ENCODE results near the gene CCM2L. TPM values are rescaled to one million over a fixed set of nuclear protein-coding genes. Genes with fewer than 3 reads are reported as not detected.

CCM2L gene
- total RNA-seq, 2 donors from 2014 or later: not detected

DNA sequence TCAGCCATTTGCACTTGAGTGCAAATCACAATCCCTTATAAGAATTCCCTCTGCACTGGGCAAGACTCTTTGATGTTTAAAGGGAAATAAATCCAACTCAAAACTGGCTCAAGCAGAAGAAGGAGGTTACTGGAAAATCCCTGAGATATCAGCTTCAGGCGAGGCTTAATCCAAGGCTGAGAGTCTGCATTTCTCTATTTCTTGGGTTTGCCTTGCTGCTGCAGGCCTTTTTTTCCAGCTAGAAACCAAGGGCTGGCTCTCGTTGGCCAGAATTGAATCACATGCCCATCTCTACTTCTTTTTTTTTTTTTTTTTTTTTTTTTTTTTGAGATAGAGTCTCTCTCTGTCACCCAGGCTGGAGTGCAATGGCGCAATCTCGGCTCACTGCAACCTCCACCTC lies 53.5 kb downstream of the CCM2L start:
- H3K27me3 Mint-ChIP-seq: peaks cover 57% of the 10 kb centered on the region
- ATAC-seq: no peak
- peaks cover 5% of the 10 kb centered on the region for H3K36me3 Mint-ChIP-seq (ENCODE audit: low read depth)
- H3K27ac Mint-ChIP-seq: no peak overlapping the region
- no peak overlapping the region for H3K4me3 Mint-ChIP-seq
- peaks cover 2% of the 10 kb centered on the region for H3K4me1 Mint-ChIP-seq
- no peaks in the 10 kb centered on the region for H3K9me3 ChIP-seq (ENCODE audit: control insufficient read depth, low read length, poor library complexity, severe bottlenecking)
- no peak for DNase-seq

DNA sequence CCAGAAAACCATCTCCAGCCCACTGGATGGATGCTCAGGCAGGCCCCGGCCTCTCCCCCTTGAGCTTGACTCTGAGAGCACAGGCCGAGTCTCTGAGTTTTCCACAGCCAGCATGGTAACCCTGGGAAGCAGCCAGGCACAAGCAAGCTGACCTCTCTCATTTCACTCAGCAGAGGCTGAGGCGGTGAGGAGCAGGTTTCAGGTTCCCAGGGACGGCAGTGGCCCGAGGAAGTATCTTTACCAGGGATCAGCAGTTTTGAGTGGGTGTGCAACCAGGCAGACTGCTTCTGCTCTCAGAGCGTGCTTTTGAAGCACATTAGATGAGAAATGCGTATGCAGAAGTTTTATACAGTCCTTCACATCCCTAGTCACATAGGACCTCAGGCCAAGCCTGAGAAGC lies 54.4 kb downstream of the CCM2L start:
- no peak for ATAC-seq
- Mint-ChIP-seq H3K4me1 (peaks cover 2% of the 10 kb centered on the region), H3K27me3 (peaks cover 48% of the 10 kb centered on the region), H3K4me3 (no peak overlapping the region), H3K36me3 (ENCODE audit: low read depth) (peaks cover 5% of the 10 kb centered on the region), H3K27ac (no peak overlapping the region)
- DNase-seq: no peak
- no peaks in the 10 kb centered on the region for H3K9me3 ChIP-seq (ENCODE audit: control insufficient read depth, low read length, poor library complexity, severe bottlenecking)

DNA sequence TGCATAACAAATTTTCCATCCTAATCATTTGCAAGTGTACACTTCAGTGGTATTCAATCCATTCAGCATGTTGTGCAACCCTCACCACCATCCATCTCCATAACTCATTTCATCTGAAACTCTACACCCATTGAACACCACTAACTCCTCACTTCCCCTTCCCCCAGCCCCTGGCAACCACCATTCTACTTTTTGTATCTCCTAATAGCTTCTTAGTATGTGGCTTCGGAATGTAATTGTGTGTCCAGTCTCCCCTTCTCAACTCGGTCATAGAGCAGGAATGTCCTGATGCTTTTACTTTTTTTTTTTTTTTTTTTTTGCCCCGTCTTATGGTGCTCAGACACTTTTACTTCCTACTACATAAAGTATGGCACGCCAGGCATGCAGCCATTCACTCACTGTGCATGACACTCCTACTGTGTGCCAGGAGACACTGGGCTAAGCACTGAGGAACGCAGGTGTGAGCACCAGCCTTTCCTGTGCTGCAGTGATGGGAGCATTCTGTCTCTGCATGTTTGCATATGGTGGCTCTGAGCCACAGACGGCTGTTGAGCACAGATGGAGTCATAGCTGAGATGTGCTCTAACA lies 57.1 kb downstream of the CCM2L start:
- Mint-ChIP-seq H3K27me3 (peaks cover 31% of the 10 kb centered on the region), H3K4me3 (no peak overlapping the region), H3K27ac (no peak overlapping the region), H3K36me3 (ENCODE audit: low read depth) (no peaks in the 10 kb centered on the region), H3K4me1 (peaks cover 7% of the 10 kb centered on the region)
- H3K9me3 ChIP-seq (ENCODE audit: control insufficient read depth, low read length, poor library complexity, severe bottlenecking): no peaks in the 10 kb centered on the region
- ATAC-seq (no peak), DNase-seq (no peak)

DNA sequence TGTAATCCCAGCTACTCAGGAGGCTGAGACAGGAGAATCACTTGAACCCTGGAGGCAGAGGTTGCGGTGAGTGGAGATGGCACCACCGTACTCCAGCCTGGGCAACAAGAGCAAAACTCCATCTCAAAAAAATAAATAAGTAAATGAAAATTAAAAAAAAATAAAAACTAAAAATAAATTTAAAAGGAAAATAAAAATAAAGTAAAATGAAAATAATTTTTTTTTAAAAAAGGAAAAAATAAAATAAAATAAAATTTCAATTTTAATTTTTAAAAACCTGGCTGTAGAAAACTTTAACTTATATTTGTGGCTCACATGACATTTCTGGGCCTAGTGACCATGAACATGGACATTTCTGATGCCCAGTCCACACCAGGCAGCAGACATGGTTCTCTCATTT lies 57.9 kb downstream of the CCM2L start:
- Mint-ChIP-seq H3K4me3 (no peak overlapping the region), H3K27ac (no peak overlapping the region), H3K4me1 (peaks cover 5% of the 10 kb centered on the region), H3K27me3 (peaks cover 28% of the 10 kb centered on the region), H3K36me3 (ENCODE audit: low read depth) (no peaks in the 10 kb centered on the region)
- H3K9me3 ChIP-seq (ENCODE audit: control insufficient read depth, low read length, poor library complexity, severe bottlenecking): no peaks in the 10 kb centered on the region
- DNase-seq: no peak
- no peak for ATAC-seq

DNA sequence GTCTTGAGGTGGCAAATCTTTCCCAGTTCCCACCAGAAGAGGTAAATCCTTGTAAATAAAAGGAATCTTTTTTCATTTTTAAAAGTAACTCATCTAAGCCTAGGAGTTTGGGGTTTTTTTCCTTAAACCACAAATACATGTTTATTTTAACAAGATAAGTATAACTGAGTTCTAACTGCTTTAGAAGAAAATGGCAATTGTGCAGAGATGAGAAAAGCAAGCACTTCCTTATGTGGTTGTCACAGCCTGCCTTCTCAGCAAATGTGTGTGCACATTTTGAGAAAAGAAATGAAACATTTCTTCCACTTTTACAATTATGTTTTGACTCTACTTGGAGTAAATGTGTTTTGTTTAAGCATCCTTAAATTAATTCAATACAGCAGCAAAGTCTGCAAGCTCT lies 59.5 kb downstream of the CCM2L start:
- peaks cover 28% of the 10 kb centered on the region for H3K27me3 Mint-ChIP-seq
- ATAC-seq (no peak), DNase-seq (no peak)

DNA sequence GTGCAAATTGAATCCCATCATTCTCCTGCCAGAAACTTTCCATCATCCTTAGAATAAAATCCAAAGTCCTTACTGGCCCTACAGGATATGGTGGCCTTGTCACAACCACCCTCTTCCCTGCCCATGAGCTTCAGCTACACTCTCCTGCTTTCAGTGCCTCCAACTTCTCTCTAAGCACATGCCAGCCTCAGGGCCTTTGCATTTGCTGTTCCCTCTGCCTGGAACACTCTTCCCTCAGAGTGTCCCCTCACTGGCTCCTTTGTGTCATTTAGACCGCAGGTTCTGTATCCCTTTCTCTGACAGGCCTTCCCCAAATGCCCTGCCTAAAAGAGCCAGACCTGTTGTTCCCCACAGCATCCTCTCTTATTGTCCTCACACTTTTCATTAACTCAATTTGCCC lies 60.0 kb downstream of the CCM2L start:
- DNase-seq: no peak
- Mint-ChIP-seq H3K27ac (no peak overlapping the region), H3K36me3 (ENCODE audit: low read depth) (no peaks in the 10 kb centered on the region), H3K4me3 (no peak overlapping the region), H3K4me1 (peaks cover 5% of the 10 kb centered on the region), H3K27me3 (peaks cover 32% of the 10 kb centered on the region)
- ATAC-seq: no peak
- H3K9me3 ChIP-seq (ENCODE audit: control insufficient read depth, low read length, poor library complexity, severe bottlenecking): no peaks in the 10 kb centered on the region

More for the DNA sequence above, 59.5 kb downstream of the CCM2L start:
- H3K9me3 ChIP-seq (ENCODE audit: control insufficient read depth, low read length, poor library complexity, severe bottlenecking): no peaks in the 10 kb centered on the region
- H3K36me3 Mint-ChIP-seq (ENCODE audit: low read depth): no peaks in the 10 kb centered on the region
- H3K4me3 Mint-ChIP-seq: no peak overlapping the region
- no peak overlapping the region for H3K27ac Mint-ChIP-seq
- H3K4me1 Mint-ChIP-seq: peaks cover 5% of the 10 kb centered on the region

DNA sequence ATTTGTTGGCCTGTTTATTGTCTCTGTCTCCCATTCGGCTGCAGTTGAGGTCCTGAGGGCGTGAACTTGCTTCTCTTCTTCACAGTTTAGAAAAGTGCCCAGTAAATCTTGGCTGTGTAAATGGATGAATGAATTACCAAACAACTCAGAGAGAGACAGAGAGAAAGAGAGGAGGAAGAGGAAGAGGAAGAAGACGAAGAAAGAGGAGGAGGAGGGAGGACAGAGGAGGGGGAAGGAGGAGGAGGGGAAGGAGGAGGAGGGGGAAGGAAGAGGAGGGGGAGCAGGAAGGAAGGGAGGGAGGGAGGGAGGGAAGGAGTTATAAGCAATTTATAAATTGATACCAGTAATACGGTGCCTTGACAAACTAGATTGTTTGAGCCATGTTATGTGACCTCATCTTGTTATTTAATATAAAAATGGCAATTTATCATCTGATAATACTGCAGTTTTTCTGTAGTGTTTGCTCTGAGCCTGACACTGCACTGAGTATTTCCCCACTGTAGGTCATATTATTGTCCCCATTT lies 60.5 kb downstream of the CCM2L start:
- H3K9me3 ChIP-seq (ENCODE audit: control insufficient read depth, low read length, poor library complexity, severe bottlenecking): no peaks in the 10 kb centered on the region
- Mint-ChIP-seq H3K36me3 (ENCODE audit: low read depth) (no peaks in the 10 kb centered on the region), H3K27ac (no peak overlapping the region), H3K4me1 (peaks cover 5% of the 10 kb centered on the region), H3K4me3 (no peak overlapping the region), H3K27me3 (peaks cover 37% of the 10 kb centered on the region)
- ATAC-seq (no peak), DNase-seq (no peak)

DNA sequence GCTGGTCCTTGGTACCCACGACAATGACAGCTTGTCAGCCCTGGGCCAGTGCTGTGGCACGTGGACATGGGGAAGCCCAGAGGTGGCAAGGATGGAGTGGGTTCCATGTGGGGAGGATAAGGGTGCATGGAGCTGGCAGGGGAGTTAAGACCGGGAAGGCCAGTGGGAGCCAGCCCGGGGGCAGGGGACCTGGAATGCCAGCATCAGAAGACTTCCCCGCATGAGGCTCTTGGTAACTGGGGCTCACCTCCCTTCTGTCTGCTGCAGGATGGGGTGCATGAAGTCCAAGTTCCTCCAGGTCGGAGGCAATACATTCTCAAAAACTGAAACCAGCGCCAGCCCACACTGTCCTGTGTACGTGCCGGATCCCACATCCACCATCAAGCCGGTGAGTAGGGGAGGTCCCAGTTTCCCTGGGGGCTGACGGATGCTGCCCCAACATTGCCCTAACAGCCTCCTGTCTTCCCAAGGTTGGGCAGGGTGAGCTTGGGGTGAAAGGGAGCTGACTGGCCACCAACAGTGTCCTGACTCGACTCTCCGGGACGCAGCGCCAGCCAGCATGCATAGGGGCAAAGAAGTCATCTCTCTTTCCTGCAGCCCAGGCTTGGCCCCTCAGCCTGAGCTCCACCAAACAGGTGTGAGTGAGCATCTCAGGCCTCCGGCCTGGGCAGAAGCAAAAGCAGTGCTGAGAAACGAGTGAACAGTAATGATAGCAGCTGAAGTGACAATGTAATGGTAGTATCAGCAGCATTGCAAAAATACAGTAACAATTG lies 61.3 kb downstream of the CCM2L start:
- Mint-ChIP-seq H3K4me3 (no peak overlapping the region), H3K27ac (no peak overlapping the region), H3K36me3 (ENCODE audit: low read depth) (no peaks in the 10 kb centered on the region), H3K4me1 (peaks cover 5% of the 10 kb centered on the region), H3K27me3 (peaks cover 43% of the 10 kb centered on the region)
- H3K9me3 ChIP-seq (ENCODE audit: control insufficient read depth, low read length, poor library complexity, severe bottlenecking): no peaks in the 10 kb centered on the region
- DNase-seq (no peak), ATAC-seq (no peak)

DNA sequence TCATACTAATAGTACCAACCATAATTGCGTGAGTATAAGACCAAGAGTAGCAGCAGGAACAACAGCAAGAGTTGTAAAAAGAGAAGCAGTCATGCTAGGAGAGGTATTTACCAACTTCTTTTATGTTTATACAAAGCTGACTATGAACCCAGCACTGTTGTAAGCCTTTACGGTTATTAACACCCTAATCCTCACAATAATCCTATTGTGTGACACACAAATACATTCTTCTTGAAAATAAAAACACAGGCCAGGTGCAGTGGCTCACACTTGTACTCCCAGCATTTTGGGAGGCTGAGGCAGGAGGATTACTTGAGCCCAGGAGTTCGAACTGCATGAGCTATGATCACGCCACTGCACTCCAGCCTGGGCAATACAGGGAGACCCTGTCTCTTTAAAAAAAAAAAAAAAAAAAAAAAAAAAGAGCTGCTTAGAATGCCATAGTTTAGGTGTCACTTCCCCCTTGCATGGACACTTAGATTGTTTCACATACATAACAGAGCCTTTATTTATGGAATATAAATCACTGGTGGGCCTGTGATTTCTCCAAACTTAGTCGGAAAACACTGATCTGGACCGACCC lies 62.0 kb downstream of the CCM2L start:
- H3K9me3 ChIP-seq (ENCODE audit: control insufficient read depth, low read length, poor library complexity, severe bottlenecking): no peaks in the 10 kb centered on the region
- Mint-ChIP-seq H3K4me3 (no peak overlapping the region), H3K36me3 (ENCODE audit: low read depth) (peaks cover under 1% of the 10 kb centered on the region), H3K27me3 (peaks cover 37% of the 10 kb centered on the region), H3K27ac (no peak overlapping the region), H3K4me1 (peaks cover 5% of the 10 kb centered on the region)
- ATAC-seq (no peak), DNase-seq (no peak)

DNA sequence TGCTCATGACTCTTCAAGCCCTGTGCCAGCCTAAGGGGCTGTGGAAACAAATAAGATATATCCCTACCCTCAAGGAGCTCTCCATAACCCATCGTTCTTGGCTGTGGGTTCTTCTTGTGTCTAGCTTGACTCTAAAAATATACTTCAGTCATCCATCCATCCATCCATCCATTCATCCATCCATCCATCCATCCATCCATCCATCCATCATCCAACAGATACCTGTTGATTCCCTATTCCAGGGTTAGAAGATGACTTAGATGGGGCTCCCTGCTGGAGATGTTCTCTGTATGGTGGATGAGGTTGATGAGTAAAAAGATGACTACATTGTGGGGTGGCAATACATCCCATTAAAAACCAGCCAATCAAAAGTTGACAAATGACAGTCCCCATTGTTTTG lies 65.3 kb downstream of the CCM2L start:
- Mint-ChIP-seq H3K27ac (no peak overlapping the region), H3K4me3 (no peak overlapping the region), H3K36me3 (ENCODE audit: low read depth) (peaks cover 2% of the 10 kb centered on the region), H3K27me3 (peaks cover 43% of the 10 kb centered on the region), H3K4me1 (peaks cover 3% of the 10 kb centered on the region)
- H3K9me3 ChIP-seq (ENCODE audit: control insufficient read depth, low read length, poor library complexity, severe bottlenecking): no peaks in the 10 kb centered on the region
- DNase-seq (no peak), ATAC-seq (no peak)

DNA sequence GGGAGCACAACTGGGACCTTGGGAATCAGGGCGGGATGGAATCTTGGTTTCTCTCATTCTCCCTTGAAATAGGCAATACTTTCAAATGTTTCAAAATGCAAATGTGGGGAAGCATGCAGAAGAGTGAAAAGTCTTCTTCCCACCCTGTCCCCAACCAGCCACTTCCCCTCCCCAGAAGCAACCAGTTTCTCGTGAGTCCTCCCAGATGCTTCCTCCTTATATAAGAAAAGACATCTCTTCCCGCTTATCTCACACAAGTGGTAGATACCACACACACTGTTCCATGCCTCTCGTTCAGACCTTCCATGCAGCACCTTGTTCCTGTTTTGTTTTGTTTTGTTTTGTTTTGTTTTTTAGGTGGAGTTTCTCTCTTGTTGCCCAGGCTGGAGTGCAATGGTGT lies 67.0 kb downstream of the CCM2L start:
- peaks cover 2% of the 10 kb centered on the region for H3K4me1 Mint-ChIP-seq
- H3K9me3 ChIP-seq (ENCODE audit: control insufficient read depth, low read length, poor library complexity, severe bottlenecking): no peaks in the 10 kb centered on the region
- H3K27me3 Mint-ChIP-seq: peaks cover 56% of the 10 kb centered on the region
- ATAC-seq: no peak
- DNase-seq: no peak
- no peak overlapping the region for H3K27ac Mint-ChIP-seq
- no peak overlapping the region for H3K4me3 Mint-ChIP-seq
- peaks cover 3% of the 10 kb centered on the region for H3K36me3 Mint-ChIP-seq (ENCODE audit: low read depth)

DNA sequence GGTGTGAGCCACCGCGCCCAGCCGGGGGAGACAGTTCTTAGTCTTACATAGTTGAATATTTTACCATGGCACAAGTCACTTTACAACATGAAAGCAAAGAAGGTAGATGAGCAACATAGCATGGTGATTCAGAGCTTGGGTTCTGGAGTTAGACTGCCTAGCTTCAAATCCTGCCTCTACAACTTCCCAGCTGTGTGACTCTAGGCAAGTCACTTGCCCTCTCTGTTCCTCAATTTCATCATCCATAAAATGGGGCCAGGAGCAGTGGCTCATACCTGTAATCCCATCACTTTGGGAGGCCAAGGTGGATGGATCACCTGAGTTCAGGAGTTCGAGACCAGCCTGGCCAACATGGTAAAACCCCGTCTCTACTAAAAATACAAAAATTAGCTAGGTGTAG lies 68.1 kb downstream of the CCM2L start:
- H3K36me3 Mint-ChIP-seq (ENCODE audit: low read depth): peaks cover 3% of the 10 kb centered on the region
- H3K9me3 ChIP-seq (ENCODE audit: control insufficient read depth, low read length, poor library complexity, severe bottlenecking): no peaks in the 10 kb centered on the region
- peaks cover 2% of the 10 kb centered on the region for H3K4me1 Mint-ChIP-seq
- peaks cover 64% of the 10 kb centered on the region for H3K27me3 Mint-ChIP-seq
- DNase-seq (no peak), ATAC-seq (no peak)
- no peak overlapping the region for H3K27ac Mint-ChIP-seq
- H3K4me3 Mint-ChIP-seq: no peak overlapping the region

DNA sequence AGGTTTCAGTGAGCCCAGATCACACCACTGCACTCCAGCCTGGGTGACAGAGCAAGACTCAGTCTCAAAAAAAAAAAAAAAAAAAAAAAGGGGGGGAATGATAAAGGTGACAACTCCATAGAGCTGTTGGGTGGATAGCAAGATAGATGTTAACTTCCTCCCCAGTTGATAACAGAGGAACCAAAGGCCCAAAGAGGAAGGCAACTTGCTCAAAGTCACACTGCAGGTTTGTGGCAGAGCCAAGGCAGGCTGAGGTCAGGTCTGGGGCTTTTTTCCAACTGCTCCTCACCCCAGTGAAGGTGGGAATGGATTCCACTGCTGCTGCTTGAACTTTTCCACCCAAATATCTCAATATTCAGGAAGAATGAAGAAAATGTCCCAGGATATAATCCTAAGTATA lies 68.6 kb downstream of the CCM2L start:
- peaks cover 67% of the 10 kb centered on the region for H3K27me3 Mint-ChIP-seq
- peaks cover 2% of the 10 kb centered on the region for H3K4me1 Mint-ChIP-seq
- peaks cover 3% of the 10 kb centered on the region for H3K36me3 Mint-ChIP-seq (ENCODE audit: low read depth)
- no peak overlapping the region for H3K4me3 Mint-ChIP-seq
- no peak for DNase-seq
- no peak for ATAC-seq
- no peak overlapping the region for H3K27ac Mint-ChIP-seq
- no peaks in the 10 kb centered on the region for H3K9me3 ChIP-seq (ENCODE audit: control insufficient read depth, low read length, poor library complexity, severe bottlenecking)
